HG02938 (cell line): Measurements from ENCODE around the gene AUTS2.

Source experiments
- ATAC-seq: cut with Tn5 transposase; IDR thresholded peaks from one replicate; pipeline ENCODE4 v1.9.1; 2021; ENCODE audit warnings: mild to moderate bottlenecking, moderate library complexity; ENCODE audit not compliant: unreplicated experiment

The AUTS2 gene

GRCh38 chr7:69654849-69655707 is 56.8 kb downstream of the AUTS2 start:
- no peak for ATAC-seq

DNA sequence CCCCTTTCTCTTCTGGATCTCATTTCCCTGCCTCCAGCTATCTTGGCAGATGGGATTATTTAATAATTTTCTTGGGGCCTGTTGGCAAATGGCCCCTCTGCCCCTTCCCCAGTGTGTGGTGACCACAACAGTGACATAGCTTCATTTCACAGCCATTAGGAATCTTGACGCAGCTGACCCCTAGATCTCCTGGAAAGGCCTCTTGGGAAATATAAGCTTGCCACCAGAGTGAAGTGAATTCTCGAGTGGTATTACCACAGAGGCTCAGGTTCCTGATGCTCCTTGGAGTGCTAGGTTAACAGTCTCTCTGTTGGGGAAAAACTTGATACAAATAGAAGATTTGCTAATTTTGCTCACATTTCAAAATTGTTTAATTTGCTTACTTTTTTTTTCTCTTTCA is 57.8 kb downstream of the AUTS2 start:
- ATAC-seq, result no peak

GRCh38 chr7:69656890-69657289 is 58.6 kb downstream of the AUTS2 start:
- no peak for ATAC-seq

DNA sequence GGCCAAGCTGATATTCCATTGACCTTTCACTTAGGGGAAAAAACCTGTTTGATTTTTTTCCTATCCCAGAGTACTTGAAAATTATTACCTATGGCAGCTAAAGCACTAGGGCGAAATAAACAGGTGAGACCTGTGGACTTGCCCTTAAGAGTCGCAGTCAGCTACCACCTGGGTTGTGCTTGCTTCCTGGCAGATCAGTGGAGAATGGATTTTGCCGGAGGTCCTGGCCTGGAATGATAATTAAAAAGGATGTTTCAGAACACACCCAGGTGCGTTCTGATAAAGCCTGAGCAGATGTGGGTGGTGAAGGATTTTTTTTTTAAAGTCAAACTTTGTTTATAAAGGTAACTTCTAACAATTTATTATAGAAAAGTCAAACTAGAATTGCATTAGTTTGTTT is 59.1 kb downstream of the AUTS2 start:
- no peak for ATAC-seq

DNA sequence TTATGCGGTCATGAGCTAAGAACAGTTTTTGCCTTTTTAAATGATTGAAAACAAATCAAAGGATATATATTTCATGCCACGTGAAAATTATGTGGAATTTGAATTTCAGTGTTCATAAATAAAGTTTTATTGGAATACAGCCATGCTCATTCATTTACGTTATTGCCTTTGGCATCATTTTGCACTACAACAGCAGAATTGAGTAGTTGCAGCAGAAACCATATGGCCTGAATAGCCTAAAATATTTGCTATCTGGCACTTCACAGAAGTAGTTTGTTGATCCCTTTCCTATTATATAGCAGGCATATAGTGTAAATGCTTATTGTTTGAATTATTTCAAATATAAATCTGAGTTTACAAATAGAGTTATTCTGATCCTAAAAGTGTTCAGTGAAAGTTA is 59.7 kb downstream of the AUTS2 start:
- no peak for ATAC-seq

DNA sequence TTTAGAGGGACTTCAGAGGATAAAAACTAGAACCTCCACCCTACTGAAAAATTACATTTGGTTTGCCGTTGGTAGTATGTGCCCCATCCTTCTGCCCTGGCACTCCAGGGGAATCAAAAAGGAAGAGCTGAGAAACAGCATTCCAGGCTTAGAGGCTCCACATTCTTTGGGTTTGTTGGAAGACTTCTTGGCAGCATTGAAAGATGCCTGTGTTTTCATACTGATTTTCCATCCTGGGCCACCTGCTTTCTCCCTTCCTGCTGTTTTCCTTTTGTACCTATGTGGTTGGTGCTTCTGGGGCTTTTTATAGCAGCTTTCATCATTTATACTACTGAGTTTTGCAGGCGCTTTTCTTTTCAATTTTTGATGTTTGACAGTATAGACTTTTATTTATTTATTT is 61.7 kb downstream of the AUTS2 start:
- ATAC-seq, result no peak

GRCh38 chr7:69661342-69661741 is 63.1 kb downstream of the AUTS2 start:
- ATAC-seq, result no peak

- ATAC-seq, result peak; percentile 66
These were observed 65.9 kb downstream of the AUTS2 start for GRCh38 chr7:69663911-69664832.

GRCh38 chr7:69665369-69665768 is 67.1 kb downstream of the AUTS2 start:
- no peak for ATAC-seq

DNA sequence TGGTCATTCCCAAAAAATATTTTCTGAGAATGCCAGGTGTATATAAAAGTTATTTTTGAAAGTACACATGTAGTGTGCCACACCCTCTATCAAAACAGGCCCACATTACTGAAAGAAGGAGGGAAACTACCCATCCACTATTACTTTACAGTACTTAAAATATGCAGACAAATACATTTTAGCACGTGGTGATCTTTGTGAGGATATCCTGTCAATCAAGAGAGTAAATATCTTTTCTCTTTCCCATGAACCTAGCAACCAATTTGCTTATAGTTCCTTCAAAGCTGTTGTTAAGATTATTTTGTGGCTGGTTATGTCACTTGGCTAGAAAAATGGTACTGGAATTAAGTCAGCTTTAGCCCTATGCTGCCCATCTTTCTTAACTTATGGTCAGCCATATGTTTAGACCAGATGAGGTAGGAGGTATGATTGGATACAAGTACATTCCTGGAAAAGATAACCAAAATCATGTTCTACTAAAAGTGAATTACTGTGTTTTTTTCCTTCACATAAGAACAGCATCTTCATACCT is 70.1 kb downstream of the AUTS2 start:
- ATAC-seq, result no peak

DNA sequence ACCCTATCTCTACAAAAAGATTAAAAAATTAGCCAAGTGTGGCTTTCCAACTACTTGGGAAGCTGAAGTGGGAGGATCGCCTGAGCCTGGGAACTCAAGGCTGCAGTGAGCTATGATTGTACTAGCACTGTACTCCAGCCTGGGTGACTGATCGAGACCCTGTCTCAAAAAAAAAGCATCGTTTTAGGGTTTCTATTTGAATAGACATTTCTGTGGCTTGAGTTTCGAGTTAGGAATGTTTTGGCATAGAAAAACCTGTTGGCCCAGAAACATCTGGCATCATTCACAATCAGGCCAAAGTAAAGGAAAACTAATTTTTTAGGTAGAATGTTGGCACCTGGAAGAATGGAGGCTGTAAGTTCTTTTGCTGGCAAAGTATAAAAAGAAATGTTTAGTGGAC is 72.4 kb downstream of the AUTS2 start:
- no peak for ATAC-seq

GRCh38 chr7:69673074-69673473 is 74.8 kb downstream of the AUTS2 start:
- no peak for ATAC-seq

DNA sequence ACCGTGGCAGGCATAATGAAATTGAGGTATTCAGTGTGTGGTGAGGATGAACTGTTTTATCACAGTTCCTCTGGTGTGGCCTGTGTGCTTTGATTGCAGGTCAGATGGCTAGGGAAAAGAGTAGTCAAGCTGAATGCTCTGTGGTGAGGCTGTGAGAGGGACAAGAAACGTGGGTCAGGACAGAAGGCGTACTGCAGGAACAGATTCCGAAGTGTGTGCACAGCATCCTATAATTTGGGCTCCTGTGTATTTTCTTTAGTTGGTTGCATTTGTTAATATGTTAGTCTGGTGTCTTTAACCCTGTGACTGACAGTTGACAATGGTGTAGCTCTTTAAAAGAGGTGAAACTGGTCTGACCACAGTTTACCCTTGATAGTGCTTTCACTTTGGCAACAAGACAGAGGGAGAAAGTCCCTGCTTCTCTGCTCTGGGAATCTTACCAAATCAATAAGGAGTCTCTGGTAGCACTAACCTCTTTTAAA is 76.5 kb downstream of the AUTS2 start:
- ATAC-seq, result peak; percentile 80

DNA sequence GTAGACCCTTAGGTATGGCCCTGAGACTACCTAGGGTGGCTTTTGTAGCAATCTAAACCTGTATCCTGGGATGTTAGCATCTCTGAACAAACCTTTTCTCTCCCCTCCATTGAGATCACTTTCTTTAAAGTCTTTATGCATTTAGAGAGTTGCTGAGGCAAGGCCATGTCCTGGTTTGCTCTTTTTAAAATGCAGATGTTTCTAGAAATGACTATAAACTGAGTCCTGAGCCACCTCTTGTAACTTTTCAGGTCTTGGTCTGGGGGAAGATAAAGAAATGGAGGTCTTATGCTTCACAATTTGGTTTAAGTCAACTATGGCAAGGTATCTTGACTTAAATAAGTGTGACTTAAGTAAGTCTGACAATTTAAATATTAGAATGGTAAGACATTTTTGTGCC is 78.0 kb downstream of the AUTS2 start:
- no peak for ATAC-seq

GRCh38 chr7:69677054-69677852 is 79.0 kb downstream of the AUTS2 start:
- ATAC-seq, result peak; percentile 37

GRCh38 chr7:69677881-69678493 is 79.7 kb downstream of the AUTS2 start:
- no peak for ATAC-seq

- no peak for ATAC-seq
These were observed 80.4 kb downstream of the AUTS2 start for GRCh38 chr7:69678494-69679187.

GRCh38 chr7:69681181-69681580 is 82.9 kb downstream of the AUTS2 start:
- ATAC-seq, result no peak

DNA sequence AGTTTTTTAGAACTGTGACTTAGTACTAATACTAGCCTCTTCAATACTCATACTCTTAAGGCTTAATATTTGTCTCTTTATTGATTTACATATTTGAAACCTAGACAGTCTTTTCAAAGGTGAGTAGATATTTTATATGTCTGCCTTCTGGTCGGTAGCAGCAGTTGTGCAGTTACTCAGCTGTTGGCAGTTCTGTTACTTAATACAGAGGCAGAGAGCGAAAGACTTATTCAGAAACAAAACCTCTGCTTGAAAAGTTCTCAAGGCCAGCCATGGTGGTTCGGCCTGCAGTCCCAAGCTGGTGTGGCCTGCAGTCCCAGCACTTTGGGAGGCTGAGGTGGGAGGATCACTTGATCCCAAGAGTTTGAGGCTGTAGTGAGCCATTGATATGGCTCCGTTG is 84.2 kb downstream of the AUTS2 start:
- no peak for ATAC-seq

- ATAC-seq, result no peak
These were observed 84.7 kb downstream of the AUTS2 start for GRCh38 chr7:69683002-69683401.
